Endothelial cell of umbilical vein (primary cell): ENCODE measurements around the gene FATE1. TPM values are rescaled to one million over a fixed set of nuclear protein-coding genes. Genes with fewer than 3 reads are reported as not detected.

Source experiments
- Bru-seq: library from RNA; stranded (reverse); fragments of 400-500 nt; gene quantifications from one replicate; lab custom pipeline; 2021; lab: Mats Ljungman, UMichigan
- BruChase-seq, 2 experiments: library from RNA; stranded (reverse); fragments of 400-500 nt; gene quantifications; one replicate each; lab custom pipeline; 2021; lab: Mats Ljungman, UMichigan
- BruUV-seq: library from RNA; stranded (reverse); fragments of 400-500 nt; replicated peaks from 2 replicates; lab custom pipeline; 2021; lab: Mats Ljungman, UMichigan
- CTCF ChIA-PET: fragments of 300-600, 350-600 bp; sonication (Branson Sonifier 250); formaldehyde crosslinking; loops from one replicate; lab custom pipeline; 2021; ENCODE audit warnings: antibody characterized with exemption, inconsistent platforms; lab: Charles Lee
- POLR2A ChIA-PET: fragments of 300-600, 350-600 bp; sonication (Branson Sonifier 250); formaldehyde crosslinking; loops from one replicate; lab custom pipeline; 2021; ENCODE audit warnings: antibody characterized with exemption, inconsistent platforms; lab: Charles Lee
- DNase-seq: peaks from one replicate; pipeline ENCODE4 v3.0.0-alpha.2; 2011; ENCODE audit warnings: low read depth, low spot score
- FAIRE-seq: peaks from 2 replicates; lab custom pipeline; 2011; peaks lifted over from hg19 to GRCh38; lab: Jason Lieb, UNC
- H2AFZ ChIP-seq: 2 replicates; pipeline ENCODE4 v1.6.0; 2012; ENCODE audit warnings: low read depth, low read length, control low read depth, inconsistent platforms
- H3K27ac ChIP-seq: 2 replicates; pipeline ENCODE4 v1.5.1; 2011; ENCODE audit warnings: low read depth, mild to moderate bottlenecking, control low read depth, low read length, moderate library complexity; ENCODE audit not compliant: insufficient read depth
- H3K27me3 ChIP-seq, 2 experiments: 2 replicates each; pipeline versions ENCODE4 v1.6.0 to v1.6.1; 2011; ENCODE audit warnings: low read length in 2 of 2, mixed read lengths in 1 of 2; ENCODE audit not compliant: control insufficient read depth in 2 of 2, insufficient read depth in 2 of 2
- H3K36me3 ChIP-seq, 2 experiments: 2 replicates in 1 of 2; 3 replicates in 1 of 2; pipeline ENCODE4 v1.5.1; 2011; ENCODE audit warnings: low read length in 2 of 2, mild to moderate bottlenecking in 1 of 2, moderate library complexity in 1 of 2; ENCODE audit not compliant: control insufficient read depth in 2 of 2, insufficient read depth in 2 of 2; ENCODE audit errors: extremely low read depth in 1 of 2
- H3K4me1 ChIP-seq: 3 replicates; pipeline ENCODE4 v1.5.1; 2011; ENCODE audit warnings: mild to moderate bottlenecking, low read length; ENCODE audit not compliant: control insufficient read depth, insufficient read depth; ENCODE audit errors: extremely low read depth
- H3K4me2 ChIP-seq: 2 replicates; pipeline ENCODE4 v1.6.1; 2011; ENCODE audit warnings: low read length, control low read depth, mixed read lengths; ENCODE audit not compliant: insufficient read depth
- H3K4me3 ChIP-seq, 3 experiments: fragments of 200-600 bp in 1 of 3; sonication (generic), shearing (Covaris generic) in 1 of 3; replicated peaks in 1 of 3; 2 replicates each; pipeline ENCODE4 v1.5.1; 2011 to 2016; ENCODE audit warnings: control low read depth in 3 of 3, low read length in 3 of 3, mild to moderate bottlenecking in 2 of 3, inconsistent platforms in 1 of 3, low read depth in 1 of 3, moderate library complexity in 1 of 3; ENCODE audit not compliant: insufficient read depth in 1 of 3
- H3K79me2 ChIP-seq: 2 replicates; pipeline ENCODE4 v1.6.0; 2012; ENCODE audit warnings: low read length, inconsistent platforms; ENCODE audit not compliant: control insufficient read depth, insufficient read depth
- H3K9ac ChIP-seq: replicated peaks from 2 replicates; pipeline ENCODE3; 2011; ENCODE audit warnings: low read length, control low read depth; ENCODE audit not compliant: insufficient read depth; ENCODE audit errors: extremely low read depth
- H3K9me1 ChIP-seq: replicated peaks from 3 replicates; pipeline ENCODE4 v1.6.0; 2011; ENCODE audit warnings: mild to moderate bottlenecking, low read length; ENCODE audit not compliant: control insufficient read depth, insufficient read depth; ENCODE audit errors: extremely low read depth
- H3K9me3 ChIP-seq: replicated peaks from 2 replicates; pipeline ENCODE4 v1.5.1; 2012; ENCODE audit warnings: low read length, inconsistent platforms; ENCODE audit not compliant: control insufficient read depth, insufficient read depth
- H4K20me1 ChIP-seq: replicated peaks from 2 replicates; pipeline ENCODE3; 2011; ENCODE audit warnings: mild to moderate bottlenecking, low read length; ENCODE audit not compliant: control insufficient read depth, insufficient read depth; ENCODE audit errors: extremely low read depth
- CTCF ChIP-seq, 2 donors: IDR thresholded peaks; 1 replicate in 1 of 2; 2 replicates in 1 of 2; pipeline ENCODE4 v1.5.1; 2011; ENCODE audit warnings: low read length in 2 of 2, mild to moderate bottlenecking in 2 of 2, moderate library complexity in 2 of 2, control low read depth in 1 of 2, inconsistent platforms in 1 of 2, low read depth in 1 of 2; ENCODE audit not compliant: insufficient read depth in 1 of 2; ENCODE audit errors: extremely low read depth in 1 of 2
- EZH2 ChIP-seq: IDR thresholded peaks from 2 replicates; pipeline ENCODE4 v1.6.1; 2012; ENCODE audit warnings: borderline replicate concordance, low read depth, mild to moderate bottlenecking, moderate library complexity, low read length, inconsistent platforms; ENCODE audit not compliant: severe bottlenecking
- FOS ChIP-seq: IDR thresholded peaks from 2 replicates; pipeline ENCODE4 v1.6.1; 2011; ENCODE audit warnings: mild to moderate bottlenecking, low read length, moderate library complexity, borderline replicate concordance; ENCODE audit not compliant: insufficient read depth
- GATA2 ChIP-seq: IDR thresholded peaks from 2 replicates; pipeline ENCODE4 v1.7.0; 2011; ENCODE audit warnings: low read depth, mild to moderate bottlenecking, moderate library complexity, mixed read lengths, low read length; ENCODE audit not compliant: insufficient read length, insufficient read depth
- JUN ChIP-seq: IDR thresholded peaks from 2 replicates; pipeline ENCODE4 v1.6.1; 2011; ENCODE audit warnings: borderline replicate concordance, low read depth; ENCODE audit not compliant: insufficient read length, insufficient read depth
- MAX ChIP-seq: IDR thresholded peaks from 2 replicates; pipeline ENCODE4 v1.6.1; 2011; ENCODE audit not compliant: insufficient read depth, insufficient read length
- MYC ChIP-seq: IDR thresholded peaks from one replicate; pipeline ENCODE4 v1.6.1; 2011; ENCODE audit warnings: mild to moderate bottlenecking, low read depth, low read length
- POLR2A ChIP-seq: IDR thresholded peaks from 2 replicates; pipeline ENCODE4 v1.6.1; 2012; ENCODE audit warnings: low read depth, mild to moderate bottlenecking, control low read depth, low read length
- POLR2AphosphoS5 ChIP-seq: IDR thresholded peaks from 2 replicates; pipeline ENCODE4 v1.6.1; 2012; ENCODE audit warnings: low read depth, mild to moderate bottlenecking, control low read depth, low read length, moderate library complexity; ENCODE audit not compliant: insufficient read depth
- dilution Hi-C: fragments of 300-500 bp; cut with MboI; formaldehyde crosslinking; loops from one replicate; pipeline ENCODE4 v1.15.0; 2019; ENCODE audit warnings: low sequenced_read_pairs; ENCODE audit not compliant: extremely low pct_ligation_motif_present
- intact Hi-C: fragments of 100-400 bp; cut with micrococcal nuclease; formaldehyde crosslinking; loops from one replicate; pipeline ENCODE4 v1.10.0; 2022
- long read RNA-seq: library from polyadenylated mRNA; stranded (forward); transcript quantifications from one replicate; pipeline ENCODE4 v2.0.0, GENCODE V29; 2021
- polyA minus RNA-seq, 3 experiments: library from RNA; depleted of rRNA, polyadenylated mRNA; stranded (reverse); fragments of >200 nt; gene quantifications; 1 replicate in 1 of 3; 2 replicates in 2 of 3; pipeline ENCODE4 v1.2.3, GENCODE V29; 2011
- polyA plus RNA-seq, 4 experiments: library from polyadenylated mRNA; depleted of rRNA in 3 of 4; stranded (reverse) in 3 of 4; unstranded in 1 of 4; fragments of >200 nt; gene quantifications; 2 replicates each; pipeline versions ENCODE4 v1.2.1 to v1.2.3, GENCODE V29; 2011 to 2012; ENCODE audit warnings: missing spikeins in 1 of 4
- total RNA-seq: library from RNA; stranded (reverse); gene quantifications from 2 replicates; pipeline ENCODE4 v1.2.3, GENCODE V29; 2021

The FATE1 gene
- total RNA-seq (not detected in 2 replicates), polyA plus RNA-seq (not detected in 2 replicates), polyA minus RNA-seq (not detected in 2 replicates), Bru-seq, nascent RNA (not detected), BruChase-seq, experiment 1, labeled RNA remaining after a 6-hour chase (not detected), BruChase-seq, experiment 2, labeled RNA remaining after a 2-hour chase (not detected)
- polyA plus RNA-seq (2011; cell fraction: cytosol; rRNA removed), result not detected in 2 replicates
- not detected in 2 replicates for polyA plus RNA-seq (2011; cell fraction: nucleus; rRNA removed)
- not detected in 2 replicates for polyA plus RNA-seq (2012)
- polyA minus RNA-seq (2011; cell fraction: cytosol; rRNA and poly(A)+ RNA removed), result not detected
- polyA minus RNA-seq (2011; cell fraction: nucleus; rRNA and poly(A)+ RNA removed), result not detected in 2 replicates
- long read RNA-seq, result 0 reads

GRCh38 chrX:151715752-151716151 lies at the start of gene FATE1:
Gene FATE1 (plus strand): TSS chrX:151716035. CDS start chrX:151716120, 85 bp downstream.
- TF ChIP-seq MYC (no peak), POLR2AphosphoS5 (no peak), EZH2 (no peak), FOS (no peak), POLR2A (no peak), JUN (no peak), MAX (no peak), GATA2 (no peak), CTCF (IDR thresholded peaks at IDR 0.05; ENCODE audit: extremely low read depth in 1 of 2, insufficient read depth in 1 of 2, low read depth in 1 of 2, low read length in 2 of 2) (no peak)
- H3K36me3 ChIP-seq, result no peaks in the 10 kb centered on the region
- no peaks in the 10 kb centered on the region for H3K9me3 ChIP-seq
- H3K4me3 ChIP-seq, result no peak within 1 kb of the TSS
- H3K9ac ChIP-seq, result no peak within 1 kb of the TSS
- DNase-seq (no peak), FAIRE-seq (no peak)
- CTCF ChIA-PET, result no interaction called here
- no peak within 1 kb of the TSS for H3K27ac ChIP-seq
- no peaks in the 10 kb centered on the region for H3K79me2 ChIP-seq
- dilution Hi-C loops (no loop called here), intact Hi-C loops (no loop called here)
- no peaks in the 10 kb centered on the region for H3K9me1 ChIP-seq
- POLR2A ChIA-PET, result no interaction called here
- no TSS peak for BruUV-seq
- no peaks in the 10 kb centered on the region for H3K4me1 ChIP-seq
- H3K27me3 ChIP-seq, result no peaks in the 10 kb centered on the region
- H3K4me2 ChIP-seq, result no peak within 1 kb of the TSS
- no peak within 1 kb of the TSS for H2AFZ ChIP-seq
- H4K20me1 ChIP-seq, result no peaks in the 10 kb centered on the region
